Measurements from ENCODE around the gene DCBLD1.

The DCBLD1 gene

DNA sequence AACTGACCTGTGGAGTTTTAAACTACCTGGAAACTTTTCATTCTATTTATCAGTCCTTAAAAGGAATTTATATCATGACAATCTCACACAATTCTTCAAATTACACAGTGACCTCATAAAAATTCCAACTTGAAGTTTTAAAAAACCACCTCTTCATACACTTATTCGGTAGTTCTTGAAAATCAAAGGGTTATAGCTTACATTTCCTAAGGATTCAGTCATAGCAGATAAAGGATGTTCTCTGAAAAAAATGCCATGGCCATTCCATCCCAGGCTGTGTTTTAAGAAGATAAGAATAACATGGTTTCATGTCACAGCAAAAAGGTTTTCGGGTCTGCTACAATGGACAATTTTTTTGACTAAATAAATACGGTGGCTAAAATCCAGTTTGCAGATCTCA, 78.7 kb downstream of the DCBLD1 start:
- DNase-seq, result peak; percentile 13

GRCh38 chr6:117564681-117565080, 82.2 kb downstream of the DCBLD1 start:
- no peak for DNase-seq

DNA sequence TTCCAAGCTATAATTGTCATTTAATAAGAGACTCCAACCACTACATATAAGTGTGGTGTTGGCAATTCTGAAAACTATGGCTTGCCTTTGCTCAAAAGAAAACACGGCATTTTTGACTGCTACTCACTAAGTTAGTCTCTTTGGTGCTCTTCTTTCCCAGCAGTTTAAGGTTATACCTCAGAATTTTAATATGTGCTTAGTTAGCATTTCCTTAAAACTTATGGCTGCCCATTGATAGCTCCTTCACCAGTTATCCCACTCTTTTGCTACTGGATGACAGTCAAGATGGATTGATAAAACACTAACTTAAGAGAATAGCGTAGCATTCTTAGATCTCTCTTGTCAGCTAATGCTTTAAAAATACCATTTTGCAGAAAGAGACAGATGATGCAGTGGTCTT, 85.8 kb downstream of the DCBLD1 start:
- DNase-seq, result no peak

- DNase-seq, result no peak
Measured at GRCh38 chr6:117568831-117569410, 86.4 kb downstream of the DCBLD1 start.

DNA sequence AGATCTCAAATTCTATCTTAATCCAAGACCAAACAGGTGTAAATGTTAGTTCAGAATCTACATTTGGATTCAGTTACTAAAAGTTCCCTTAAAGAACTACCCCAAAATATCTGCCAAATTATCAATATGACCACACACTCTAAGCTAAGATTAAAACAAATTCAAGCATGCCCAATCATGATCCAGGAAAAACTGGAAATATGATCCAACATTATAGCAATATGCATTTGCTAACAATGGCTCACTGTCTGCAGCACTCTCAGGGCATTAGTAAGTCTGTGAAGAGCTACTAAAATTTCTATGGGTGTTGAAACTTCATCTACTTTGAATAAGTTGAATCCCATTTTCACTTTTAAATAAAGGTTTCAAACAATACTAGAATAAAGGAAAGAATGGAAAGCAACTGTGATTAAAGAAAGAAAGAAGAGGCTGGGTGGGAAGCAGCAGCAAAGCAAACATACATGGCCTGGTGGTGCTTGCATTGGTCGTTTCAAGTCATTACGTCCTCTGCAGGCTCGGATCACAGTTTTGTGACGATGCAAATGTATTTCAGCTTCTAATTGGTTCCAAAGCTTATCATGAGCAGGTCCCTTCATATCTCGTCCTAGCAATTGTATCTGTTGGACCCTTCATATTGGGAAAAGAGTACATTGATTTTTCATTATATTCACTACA, 90.7 kb downstream of the DCBLD1 start:
- DNase-seq, result no peak

DNA sequence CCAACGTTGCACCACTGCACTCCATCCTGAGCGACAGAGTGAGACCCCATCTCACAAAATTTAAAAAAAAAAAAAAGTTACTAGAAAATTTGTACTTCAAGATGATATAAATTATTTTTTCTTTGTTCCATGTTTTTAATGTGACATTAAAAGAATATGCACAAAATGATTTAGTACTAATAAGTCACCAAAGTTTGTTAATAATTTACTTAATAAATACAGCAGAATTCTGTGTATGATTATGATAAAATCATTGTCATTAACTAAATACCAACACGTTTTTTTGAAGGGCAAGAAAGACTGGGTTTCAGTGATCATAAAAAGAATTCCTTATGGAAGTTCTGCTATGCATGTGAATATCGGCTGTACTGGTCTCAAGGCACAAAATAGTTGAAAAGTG, 91.7 kb downstream of the DCBLD1 start:
- no peak for DNase-seq

DNA sequence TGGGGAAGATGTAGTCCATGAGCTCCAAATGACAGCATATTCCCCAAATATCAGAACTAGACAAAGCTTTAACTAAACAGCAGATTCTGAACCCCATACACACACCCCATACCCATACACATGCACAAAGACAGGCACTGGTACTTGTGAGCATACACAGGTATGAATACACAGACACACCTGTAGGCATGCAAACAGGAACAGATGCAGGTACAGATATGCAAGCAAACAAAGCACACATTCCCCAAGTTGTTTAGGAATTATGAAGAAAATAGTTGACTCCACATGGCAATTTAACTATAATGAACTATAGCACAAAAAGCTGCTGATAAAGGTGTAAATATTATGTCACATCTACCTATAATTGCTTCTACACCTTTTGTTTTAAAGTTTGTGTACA, 103.2 kb downstream of the DCBLD1 start:
- DNase-seq, result no peak

GRCh38 chr6:117590447-117590846, 108.0 kb downstream of the DCBLD1 start:
- DNase-seq, result no peak

GRCh38 chr6:117591405-117591804, 108.9 kb downstream of the DCBLD1 start:
- peak; percentile 44 for DNase-seq

DNA sequence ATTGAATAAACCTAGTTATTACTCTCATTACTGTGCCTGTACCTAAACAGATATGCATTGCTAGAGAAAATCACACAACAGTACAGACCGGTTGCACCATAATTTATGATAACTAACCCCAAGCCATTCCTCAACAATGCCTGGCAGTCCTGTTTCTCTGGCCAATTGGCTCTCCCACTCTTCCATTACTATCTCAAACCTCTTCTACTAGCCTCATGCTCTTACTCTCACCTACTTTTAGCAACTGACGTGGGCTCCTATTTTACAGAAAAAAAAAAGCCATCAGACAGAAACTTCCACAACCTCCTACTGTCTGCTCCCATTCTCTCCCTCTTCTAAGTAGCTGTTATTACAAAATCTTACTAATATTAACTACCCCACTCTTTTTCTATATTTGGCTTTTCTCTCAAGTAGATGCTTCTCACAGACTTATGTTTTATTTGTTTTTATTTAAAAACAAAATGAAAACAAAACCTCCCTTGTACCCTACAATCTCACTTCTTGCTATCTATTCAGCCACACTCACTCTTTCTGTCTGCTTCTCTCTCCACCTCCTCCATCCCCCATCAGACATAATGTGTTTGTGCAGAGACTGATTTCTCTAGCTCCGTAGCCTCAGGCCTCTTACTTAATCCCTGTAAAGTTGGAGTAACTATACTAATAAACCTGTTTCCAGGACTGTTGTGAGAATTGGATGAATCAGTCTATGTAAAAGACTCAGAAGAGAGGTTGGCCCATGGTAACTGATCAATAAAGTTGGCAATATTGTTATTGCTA, 110.7 kb downstream of the DCBLD1 start:
- no peak for DNase-seq

- no peak for DNase-seq
Measured at GRCh38 chr6:117595099-117595923, 112.8 kb downstream of the DCBLD1 start.

GRCh38 chr6:117597755-117598154, 115.3 kb downstream of the DCBLD1 start:
- no peak for DNase-seq
